Measurements from ENCODE around the gene TULP4. TPM values are rescaled to one million over a fixed set of nuclear protein-coding genes. Genes with fewer than 3 reads are reported as not detected.

TULP4 gene
- total RNA-seq, 1 donor from 2014 or later, result 21.9 TPM

DNA sequence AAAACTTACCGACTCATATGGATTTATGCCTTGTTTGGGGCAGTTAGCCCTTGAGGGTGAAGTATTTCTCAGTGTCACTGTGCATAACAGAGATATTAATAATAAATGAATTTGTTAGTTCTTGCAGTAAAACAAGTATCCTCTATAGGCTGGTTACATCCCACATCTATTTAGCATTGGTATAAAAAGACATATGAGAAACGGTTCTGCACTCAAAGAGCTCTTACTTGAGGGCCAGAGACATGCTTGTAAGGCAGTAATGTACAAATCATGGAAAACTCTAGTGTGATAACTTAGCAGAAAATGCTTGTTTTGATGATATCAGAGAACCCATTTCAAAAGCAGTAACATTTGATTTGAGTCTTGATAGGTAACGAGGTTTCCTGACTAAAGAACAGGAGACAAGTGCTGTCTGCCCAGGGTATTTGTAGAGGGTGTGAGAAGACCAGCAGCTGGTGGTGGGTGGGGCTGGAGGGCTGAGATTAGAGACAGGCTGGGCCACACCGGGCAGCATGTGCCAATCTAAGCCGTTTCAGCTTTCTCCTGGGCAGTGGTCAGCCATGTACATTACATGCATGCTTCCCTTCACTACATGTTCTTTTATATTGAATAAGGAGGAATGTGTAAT is 46.3 kb downstream of the TULP4 start:
- intact Hi-C loops (cut with micrococcal nuclease), result no loop called here
- H3K27me3 Mint-ChIP-seq (ENCODE audit: insufficient read depth), result no peaks in the 10 kb centered on the region

DNA sequence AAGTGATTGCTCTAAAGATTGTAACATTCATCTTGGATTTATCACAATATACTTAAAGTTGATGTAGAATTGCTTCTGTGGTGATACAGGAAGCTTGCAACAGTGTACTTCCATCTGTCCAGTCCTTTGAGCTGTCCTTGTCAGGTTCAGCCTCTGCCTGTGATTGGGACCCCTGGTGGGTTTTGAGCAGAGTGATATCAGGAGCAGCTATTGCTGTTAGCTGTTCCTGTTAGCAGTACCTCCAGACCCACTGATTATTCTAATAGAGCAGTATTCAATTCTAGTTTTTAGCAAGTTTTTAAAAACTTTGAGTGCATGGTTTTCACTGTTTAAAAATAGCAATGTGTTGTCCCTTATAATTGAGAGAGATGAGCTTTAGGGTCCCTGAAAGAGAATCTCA is 48.8 kb downstream of the TULP4 start:
- intact Hi-C loops (cut with micrococcal nuclease), result no loop called here
- DNase-seq (ENCODE audit: low spot score), result no peak
- Mint-ChIP-seq H3K4me1 (ENCODE audit: low read depth) (peaks cover 24% of the 10 kb centered on the region), H3K36me3 (ENCODE audit: low read depth) (no peaks in the 10 kb centered on the region), H3K9me3 (no peaks in the 10 kb centered on the region), H3K4me3 (no peak overlapping the region), H3K27ac (no peak overlapping the region), H3K27me3 (ENCODE audit: insufficient read depth) (no peaks in the 10 kb centered on the region)

More for the DNA sequence above, 46.3 kb downstream of the TULP4 start:
- Mint-ChIP-seq H3K27ac (no peak overlapping the region), H3K9me3 (no peaks in the 10 kb centered on the region), H3K4me3 (no peak overlapping the region), H3K36me3 (ENCODE audit: low read depth) (no peaks in the 10 kb centered on the region), H3K4me1 (ENCODE audit: low read depth) (peaks cover 24% of the 10 kb centered on the region)
- DNase-seq (ENCODE audit: low spot score), result no peak

GRCh38 chr6:158361961-158362669 is 49.9 kb downstream of the TULP4 start:
- no peak overlapping the region for H3K4me3 Mint-ChIP-seq
- H3K36me3 Mint-ChIP-seq (ENCODE audit: low read depth), result no peaks in the 10 kb centered on the region
- H3K9me3 Mint-ChIP-seq, result no peaks in the 10 kb centered on the region
- H3K4me1 Mint-ChIP-seq (ENCODE audit: low read depth), result peaks cover 20% of the 10 kb centered on the region
- no peaks in the 10 kb centered on the region for H3K27me3 Mint-ChIP-seq (ENCODE audit: insufficient read depth)
- no peak overlapping the region for H3K27ac Mint-ChIP-seq
- DNase-seq (ENCODE audit: low spot score), result no peak
- intact Hi-C loops (cut with micrococcal nuclease), result no loop called here

DNA sequence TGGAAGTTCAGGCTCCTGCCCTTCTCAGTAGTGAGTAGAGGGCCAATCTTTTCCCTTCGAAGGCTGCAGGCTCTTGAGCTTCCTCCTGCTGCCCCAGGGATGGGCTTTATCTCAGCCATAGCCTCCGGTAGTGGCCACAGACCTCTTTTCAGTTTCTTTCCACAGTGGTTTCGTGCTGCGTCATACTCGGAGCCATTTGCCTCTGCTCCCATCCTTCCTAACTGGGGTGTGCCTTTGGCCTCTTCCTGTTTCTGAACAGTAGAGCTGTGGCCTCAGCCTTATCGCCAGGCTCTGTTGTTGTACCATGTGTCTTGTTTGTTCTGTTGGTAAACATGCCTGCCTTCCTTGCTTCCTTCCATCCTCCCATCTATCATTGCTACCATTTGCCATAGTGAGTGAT is 54.1 kb downstream of the TULP4 start:
- H3K27ac Mint-ChIP-seq, result no peak overlapping the region
- no peak for DNase-seq (ENCODE audit: low spot score)

GRCh38 chr6:158367816-158368215 is 55.6 kb downstream of the TULP4 start:
- Mint-ChIP-seq H3K9me3 (no peaks in the 10 kb centered on the region), H3K36me3 (ENCODE audit: low read depth) (no peaks in the 10 kb centered on the region), H3K27ac (no peak overlapping the region), H3K4me3 (no peak overlapping the region), H3K27me3 (ENCODE audit: insufficient read depth) (no peaks in the 10 kb centered on the region), H3K4me1 (ENCODE audit: low read depth) (no peaks in the 10 kb centered on the region)
- no peak for DNase-seq (ENCODE audit: low spot score)
- intact Hi-C loops (cut with micrococcal nuclease), result no loop called here

More for the DNA sequence above, 54.1 kb downstream of the TULP4 start:
- H3K36me3 Mint-ChIP-seq (ENCODE audit: low read depth), result no peaks in the 10 kb centered on the region
- intact Hi-C loops (cut with micrococcal nuclease), result no loop called here
- H3K4me3 Mint-ChIP-seq, result no peak overlapping the region
- no peaks in the 10 kb centered on the region for H3K4me1 Mint-ChIP-seq (ENCODE audit: low read depth)
- no peaks in the 10 kb centered on the region for H3K27me3 Mint-ChIP-seq (ENCODE audit: insufficient read depth)
- no peaks in the 10 kb centered on the region for H3K9me3 Mint-ChIP-seq

GRCh38 chr6:158369241-158369640 is 57.0 kb downstream of the TULP4 start:
- Mint-ChIP-seq H3K4me1 (ENCODE audit: low read depth) (no peaks in the 10 kb centered on the region), H3K9me3 (no peaks in the 10 kb centered on the region), H3K36me3 (ENCODE audit: low read depth) (no peaks in the 10 kb centered on the region), H3K27ac (no peak overlapping the region), H3K27me3 (ENCODE audit: insufficient read depth) (no peaks in the 10 kb centered on the region), H3K4me3 (no peak overlapping the region)
- DNase-seq (ENCODE audit: low spot score), result no peak
- intact Hi-C loops (cut with micrococcal nuclease), result no loop called here

DNA sequence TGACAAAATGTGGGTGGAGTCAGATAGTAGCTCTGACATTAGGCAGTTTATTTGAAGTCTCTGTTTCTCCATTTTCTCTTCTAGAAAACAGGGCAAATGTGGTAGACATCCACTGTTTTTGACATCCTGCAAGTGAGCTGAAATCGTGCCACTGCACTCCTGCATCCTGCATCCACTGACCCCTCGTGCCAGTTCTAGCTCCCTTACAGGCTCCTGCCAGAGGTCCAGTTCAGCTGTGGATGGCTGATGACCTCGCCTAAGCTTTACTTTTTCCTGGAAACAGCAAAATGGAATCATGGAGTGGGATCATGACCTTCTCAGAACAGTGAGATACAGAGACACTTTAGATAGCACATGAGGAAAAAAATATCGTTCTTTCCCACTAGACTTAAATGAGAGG is 58.5 kb downstream of the TULP4 start:
- intact Hi-C loops (cut with micrococcal nuclease), result no loop called here
- DNase-seq (ENCODE audit: low spot score), result no peak
- no peak overlapping the region for H3K4me3 Mint-ChIP-seq
- H3K36me3 Mint-ChIP-seq (ENCODE audit: low read depth), result no peaks in the 10 kb centered on the region
- H3K27ac Mint-ChIP-seq, result no peak overlapping the region
- no peaks in the 10 kb centered on the region for H3K4me1 Mint-ChIP-seq (ENCODE audit: low read depth)
- H3K9me3 Mint-ChIP-seq, result no peaks in the 10 kb centered on the region
- no peaks in the 10 kb centered on the region for H3K27me3 Mint-ChIP-seq (ENCODE audit: insufficient read depth)

DNA sequence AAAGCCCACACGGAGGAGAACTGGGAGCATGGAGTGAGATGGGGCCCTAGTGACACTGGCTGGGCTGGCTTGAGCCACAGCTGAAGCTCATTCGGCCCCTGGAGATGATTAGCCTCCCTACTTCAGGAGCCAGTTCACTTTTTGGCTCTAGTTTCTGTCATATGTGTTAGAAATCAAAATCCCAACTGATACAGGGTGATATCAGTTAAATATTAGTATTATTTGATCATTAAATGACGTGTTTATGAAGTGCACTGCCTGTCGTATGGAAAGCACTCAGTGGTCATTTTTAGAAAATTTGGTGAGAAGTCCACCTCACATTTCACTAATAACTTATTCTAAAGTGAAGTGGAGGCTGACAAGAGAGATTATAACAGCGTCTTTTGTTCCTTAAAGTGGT is 59.0 kb downstream of the TULP4 start:
- Mint-ChIP-seq H3K27me3 (ENCODE audit: insufficient read depth) (no peaks in the 10 kb centered on the region), H3K9me3 (no peaks in the 10 kb centered on the region), H3K27ac (no peak overlapping the region), H3K36me3 (ENCODE audit: low read depth) (no peaks in the 10 kb centered on the region), H3K4me3 (no peak overlapping the region), H3K4me1 (ENCODE audit: low read depth) (no peaks in the 10 kb centered on the region)
- intact Hi-C loops (cut with micrococcal nuclease), result no loop called here
- DNase-seq (ENCODE audit: low spot score), result no peak

DNA sequence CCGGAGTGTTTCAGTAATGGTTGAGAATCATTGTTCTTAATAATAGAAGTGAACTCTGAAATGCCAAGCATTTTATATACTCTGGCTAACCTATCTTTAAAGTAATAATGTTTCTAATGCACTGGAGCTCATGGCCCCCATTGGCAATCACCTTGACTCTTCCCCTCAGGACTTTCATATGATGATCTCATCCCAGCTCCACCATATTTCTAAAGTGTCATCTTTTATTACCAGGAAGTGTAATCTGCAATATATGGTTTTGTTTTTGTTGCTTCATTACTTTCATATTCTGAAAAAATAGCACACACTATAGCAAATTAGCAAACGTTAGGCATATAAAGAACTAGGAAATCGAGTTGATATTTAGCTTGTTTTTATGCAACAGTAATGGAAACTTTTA is 60.3 kb downstream of the TULP4 start:
- Mint-ChIP-seq H3K9me3 (no peaks in the 10 kb centered on the region), H3K27ac (no peak overlapping the region), H3K27me3 (ENCODE audit: insufficient read depth) (no peaks in the 10 kb centered on the region), H3K36me3 (ENCODE audit: low read depth) (no peaks in the 10 kb centered on the region), H3K4me1 (ENCODE audit: low read depth) (no peaks in the 10 kb centered on the region), H3K4me3 (no peak overlapping the region)
- intact Hi-C loops (cut with micrococcal nuclease), result no loop called here
- no peak for DNase-seq (ENCODE audit: low spot score)

- no peak for DNase-seq (ENCODE audit: low spot score)
- Mint-ChIP-seq H3K4me1 (ENCODE audit: low read depth) (no peaks in the 10 kb centered on the region), H3K27ac (no peak overlapping the region), H3K27me3 (ENCODE audit: insufficient read depth) (no peaks in the 10 kb centered on the region), H3K4me3 (no peak overlapping the region), H3K9me3 (no peaks in the 10 kb centered on the region), H3K36me3 (ENCODE audit: low read depth) (no peaks in the 10 kb centered on the region)
- intact Hi-C loops (cut with micrococcal nuclease), result no loop called here
Observed at GRCh38 chr6:158373214-158373613, 60.9 kb downstream of the TULP4 start.

DNA sequence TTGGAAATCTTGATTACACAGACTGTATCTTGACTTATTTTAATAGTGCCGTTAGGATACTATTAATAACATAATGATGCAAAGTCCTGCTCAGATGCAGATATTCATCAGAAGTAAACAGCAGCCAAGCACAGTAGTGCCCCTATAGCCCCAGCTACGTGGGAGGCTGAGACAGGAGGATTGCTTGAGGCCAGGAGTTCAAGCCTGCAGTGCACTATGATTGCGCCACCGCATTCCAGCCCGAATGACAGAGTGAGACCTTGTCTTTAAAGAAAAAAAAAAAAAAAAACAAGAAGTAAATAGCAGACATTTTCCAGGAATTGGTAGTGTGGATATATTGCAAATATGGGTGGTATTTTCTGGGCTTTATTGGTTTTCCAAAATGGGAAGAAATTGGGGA is 61.8 kb downstream of the TULP4 start:
- no peaks in the 10 kb centered on the region for H3K27me3 Mint-ChIP-seq (ENCODE audit: insufficient read depth)
- H3K4me3 Mint-ChIP-seq, result no peak overlapping the region
- H3K36me3 Mint-ChIP-seq (ENCODE audit: low read depth), result no peaks in the 10 kb centered on the region
- intact Hi-C loops (cut with micrococcal nuclease), result no loop called here
- H3K27ac Mint-ChIP-seq, result no peak overlapping the region
- DNase-seq (ENCODE audit: low spot score), result no peak
- H3K4me1 Mint-ChIP-seq (ENCODE audit: low read depth), result no peaks in the 10 kb centered on the region
- no peaks in the 10 kb centered on the region for H3K9me3 Mint-ChIP-seq

DNA sequence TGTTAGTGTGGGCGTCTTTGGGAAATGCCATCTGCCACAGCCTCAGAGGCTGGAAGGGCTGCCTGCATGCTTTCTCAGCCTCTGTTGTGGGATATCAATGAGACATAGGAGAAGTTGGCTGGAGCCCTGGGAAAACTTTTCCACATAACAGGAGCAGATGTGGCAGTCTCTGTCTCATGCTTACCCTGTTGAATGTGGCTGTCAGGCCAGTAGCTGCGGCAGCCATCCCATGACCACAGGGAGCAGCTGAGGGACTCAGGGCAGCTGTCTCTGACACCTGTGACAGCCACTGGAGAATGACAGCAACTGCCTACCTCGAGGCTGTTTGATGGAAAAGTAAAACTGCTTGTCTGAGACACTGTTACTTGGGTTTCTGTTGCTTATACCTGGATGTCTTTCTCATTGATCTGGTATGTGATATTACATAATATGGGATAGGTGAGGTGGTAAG is 64.4 kb downstream of the TULP4 start:
- Mint-ChIP-seq H3K4me3 (no peak overlapping the region), H3K4me1 (ENCODE audit: low read depth) (no peaks in the 10 kb centered on the region), H3K36me3 (ENCODE audit: low read depth) (no peaks in the 10 kb centered on the region), H3K27me3 (ENCODE audit: insufficient read depth) (peaks cover 4% of the 10 kb centered on the region), H3K27ac (no peak overlapping the region), H3K9me3 (no peaks in the 10 kb centered on the region)
- intact Hi-C loops (cut with micrococcal nuclease), result no loop called here
- DNase-seq (ENCODE audit: low spot score), result no peak

DNA sequence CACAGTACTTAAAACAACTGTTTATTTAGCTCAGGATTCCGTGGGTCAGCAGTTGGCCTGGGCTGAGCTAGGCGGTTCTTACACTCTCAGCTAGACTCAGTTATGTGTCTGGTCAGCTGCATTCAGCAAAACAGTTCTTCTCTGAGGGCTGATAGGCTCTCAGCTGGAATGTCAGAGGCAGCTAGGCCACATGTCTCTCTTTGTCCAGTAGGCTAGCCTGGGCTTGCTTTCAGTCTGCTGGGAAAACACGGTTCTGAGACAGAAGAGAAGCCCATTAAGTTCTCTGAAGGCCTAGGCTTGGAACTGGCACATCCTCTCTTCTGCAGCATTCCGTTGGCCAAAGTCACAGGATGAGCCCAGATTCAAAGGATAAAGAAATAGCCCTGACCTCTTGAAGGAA is 65.6 kb downstream of the TULP4 start:
- Mint-ChIP-seq H3K27ac (no peak overlapping the region), H3K36me3 (ENCODE audit: low read depth) (no peaks in the 10 kb centered on the region), H3K4me1 (ENCODE audit: low read depth) (no peaks in the 10 kb centered on the region), H3K4me3 (no peak overlapping the region), H3K9me3 (no peaks in the 10 kb centered on the region), H3K27me3 (ENCODE audit: insufficient read depth) (peaks cover 6% of the 10 kb centered on the region)
- intact Hi-C loops (cut with micrococcal nuclease), result no loop called here
- no peak for DNase-seq (ENCODE audit: low spot score)

Measured in activated T-helper 1 cell treated with anti-CD3 and anti-CD28 coated beads, Interleukin-12 subunit alpha, Interleukin-12 subunit beta, Interleukin-2, Interleukin-4 antibody, amounts not matched to agents 30 ng/mL and 10 ng/mL and 1 ng/mL, durations not matched to agents 14 hours and 24 hours and 36 hours (primary cell).